Liver (tissue), 9 donors: Measurements from ENCODE around the gene SLCO4A1. TPM values are rescaled to one million over a fixed set of nuclear protein-coding genes. Genes with fewer than 3 reads are reported as not detected.

Source experiments
- DNase-seq: peaks from one replicate; pipeline ENCODE4 v3.0.0-alpha.2; 2017; ENCODE audit warnings: low spot score
- H3K27ac ChIP-seq, 2 donors: one replicate each; pipeline ENCODE4 v1.7.0; 2013; ENCODE audit warnings: inconsistent platforms in 2 of 2, low read length in 2 of 2, control low read depth in 1 of 2, low read depth in 1 of 2, mild to moderate bottlenecking in 1 of 2
- H3K27me3 ChIP-seq, 4 donors: one replicate each; pipeline versions ENCODE4 v1.6.1 to v1.7.0; 2013; ENCODE audit warnings: low read length in 3 of 4, inconsistent platforms in 1 of 4, mild to moderate bottlenecking in 1 of 4, moderate library complexity in 1 of 4; ENCODE audit not compliant: control insufficient read depth in 4 of 4, insufficient read depth in 4 of 4
- H3K36me3 ChIP-seq, 4 donors: one replicate each; pipeline versions ENCODE4 v1.6.1 to v1.7.0; 2013; ENCODE audit warnings: low read length in 3 of 4, mild to moderate bottlenecking in 3 of 4, low read depth in 1 of 4, moderate library complexity in 1 of 4; ENCODE audit not compliant: control insufficient read depth in 4 of 4, insufficient read depth in 3 of 4
- H3K4me1 ChIP-seq, 4 donors: one replicate each; pipeline versions ENCODE4 v1.6.1 to v1.7.0; 2013; ENCODE audit warnings: low read length in 3 of 4, mild to moderate bottlenecking in 3 of 4, moderate library complexity in 1 of 4; ENCODE audit not compliant: control insufficient read depth in 4 of 4, insufficient read depth in 4 of 4
- H3K4me3 ChIP-seq, 3 donors: one replicate each; pipeline versions ENCODE4 v1.6.1 to v1.7.0; 2013; ENCODE audit warnings: low read length in 3 of 3, control low read depth in 1 of 3, low read depth in 1 of 3, mild to moderate bottlenecking in 1 of 3
- H3K9ac ChIP-seq, 2 donors: one replicate each; pipeline ENCODE4 v1.7.0; 2013; ENCODE audit warnings: low read length in 2 of 2, mild to moderate bottlenecking in 2 of 2, moderate library complexity in 2 of 2, control low read depth in 1 of 2, low read depth in 1 of 2
- H3K9me3 ChIP-seq, 4 donors: one replicate each; pipeline versions ENCODE4 v1.6.1 to v1.7.0; 2013; ENCODE audit warnings: low read length in 3 of 4; ENCODE audit not compliant: control insufficient read depth in 4 of 4
- EGR1 ChIP-seq, 2 donors: IDR thresholded peaks; 2 replicates each; pipeline ENCODE4 v1.6.1; 2016 to 2018; ENCODE audit warnings: antibody characterized with exemption in 2 of 2, low read depth in 2 of 2
- FOXA1 ChIP-seq: IDR thresholded peaks from 2 replicates; pipeline ENCODE4 v1.6.1; 2016; ENCODE audit warnings: antibody characterized with exemption
- FOXA2 ChIP-seq: IDR thresholded peaks from 2 replicates; pipeline ENCODE4 v1.6.1; 2016; ENCODE audit warnings: antibody characterized with exemption
- GABPA ChIP-seq, 2 donors: IDR thresholded peaks in 1 of 2; conservative IDR thresholded peaks in 1 of 2; 2 replicates each; pipeline ENCODE4 v1.6.1; 2016; ENCODE audit warnings: antibody characterized with exemption in 2 of 2, mild to moderate bottlenecking in 1 of 2, moderate library complexity in 1 of 2
- HNF4A ChIP-seq, 2 donors: conservative IDR thresholded peaks; 2 replicates each; pipeline ENCODE4 v1.6.1; 2016; ENCODE audit warnings: antibody characterized with exemption in 2 of 2, mild to moderate bottlenecking in 2 of 2
- HNF4G ChIP-seq: IDR thresholded peaks from 2 replicates; pipeline ENCODE4 v1.6.1; 2016; ENCODE audit warnings: antibody characterized with exemption
- JUND ChIP-seq, 2 donors: IDR thresholded peaks; 2 replicates each; pipeline ENCODE4 v1.6.1; 2016; ENCODE audit warnings: antibody characterized with exemption in 2 of 2
- MAX ChIP-seq: IDR thresholded peaks from 2 replicates; pipeline ENCODE4 v1.6.1; 2016; ENCODE audit warnings: antibody characterized with exemption
- NR2F2 ChIP-seq: IDR thresholded peaks from 2 replicates; pipeline ENCODE4 v1.6.1; 2016; ENCODE audit warnings: antibody characterized with exemption
- RAD21 ChIP-seq, 2 donors: IDR thresholded peaks; 2 replicates each; pipeline ENCODE4 v1.6.1; 2016; ENCODE audit warnings: antibody characterized with exemption in 2 of 2, mild to moderate bottlenecking in 2 of 2
- RXRA ChIP-seq, 2 donors: IDR thresholded peaks; 2 replicates each; pipeline ENCODE4 v1.6.1; 2017 to 2018; ENCODE audit warnings: antibody characterized with exemption in 2 of 2, mild to moderate bottlenecking in 1 of 2
- SP1 ChIP-seq: IDR thresholded peaks from 2 replicates; pipeline ENCODE4 v1.6.1; 2018; ENCODE audit warnings: antibody characterized with exemption, mild to moderate bottlenecking
- TAF1 ChIP-seq: conservative IDR thresholded peaks from 2 replicates; pipeline ENCODE4 v1.6.1; 2016; ENCODE audit warnings: antibody characterized with exemption, mild to moderate bottlenecking
- YY1 ChIP-seq: IDR thresholded peaks from 2 replicates; pipeline ENCODE4 v1.6.1; 2016; ENCODE audit warnings: antibody characterized with exemption, mild to moderate bottlenecking
- WGBS: extraction: QIAGEN DNeasy Blood & Tissue Kit; methylation state at CpG from one replicate; pipeline ENCODE4 v1.1.7; 2013; 5-methylcytosine and 5-hydroxymethylcytosine counted together
- polyA plus RNA-seq, 2 donors: library from polyadenylated mRNA; stranded (reverse) in 1 of 2; unstranded in 1 of 2; fragments of 200-250 nt in 1 of 2; fragments of >200 nt in 1 of 2; fragmentation: Nextera tagmentation in 1 of 2; extraction: Ambion mirVana in 1 of 2; gene quantifications; one replicate each; pipeline versions ENCODE4 v1.2.1 to v1.2.3, GENCODE V29; 2013 to 2015
- total RNA-seq, 2 donors: library from RNA; depleted of rRNA; stranded (reverse); fragments of >200 nt; gene quantifications; one replicate each; pipeline ENCODE4 v1.2.3, GENCODE V29; 2014
- TF ChIP-seq, protein P1 (sequence below): fragments of 150-350 bp; IDR thresholded peaks from 2 replicates; pipeline ENCODE4 v1.5.1; 2017; ENCODE audit warnings: improper control_type of control experiment, low read depth, low read length; ENCODE audit not compliant: missing input control
- TF ChIP-seq, protein P2 (sequence below): IDR thresholded peaks from 2 replicates; pipeline ENCODE4 v1.6.1; 2016; ENCODE audit warnings: antibody characterized with exemption
- TF ChIP-seq, protein P3 (sequence below): IDR thresholded peaks from 2 replicates; pipeline ENCODE4 v1.6.1; 2016; ENCODE audit warnings: antibody characterized with exemption
- TF ChIP-seq, protein P4 (sequence below): IDR thresholded peaks from 2 replicates; pipeline ENCODE4 v1.6.1; 2016; ENCODE audit warnings: antibody characterized with exemption, mild to moderate bottlenecking
- donor health status: healthy.
- donor health status: healthy.
- donor health status: healthy.
- donor health status: healthy.
- donor health status: healthy.

The SLCO4A1 gene
- total and polyA plus RNA-seq, 4 donors = 1.3 to 4.3 (median 2.6) TPM

DNA sequence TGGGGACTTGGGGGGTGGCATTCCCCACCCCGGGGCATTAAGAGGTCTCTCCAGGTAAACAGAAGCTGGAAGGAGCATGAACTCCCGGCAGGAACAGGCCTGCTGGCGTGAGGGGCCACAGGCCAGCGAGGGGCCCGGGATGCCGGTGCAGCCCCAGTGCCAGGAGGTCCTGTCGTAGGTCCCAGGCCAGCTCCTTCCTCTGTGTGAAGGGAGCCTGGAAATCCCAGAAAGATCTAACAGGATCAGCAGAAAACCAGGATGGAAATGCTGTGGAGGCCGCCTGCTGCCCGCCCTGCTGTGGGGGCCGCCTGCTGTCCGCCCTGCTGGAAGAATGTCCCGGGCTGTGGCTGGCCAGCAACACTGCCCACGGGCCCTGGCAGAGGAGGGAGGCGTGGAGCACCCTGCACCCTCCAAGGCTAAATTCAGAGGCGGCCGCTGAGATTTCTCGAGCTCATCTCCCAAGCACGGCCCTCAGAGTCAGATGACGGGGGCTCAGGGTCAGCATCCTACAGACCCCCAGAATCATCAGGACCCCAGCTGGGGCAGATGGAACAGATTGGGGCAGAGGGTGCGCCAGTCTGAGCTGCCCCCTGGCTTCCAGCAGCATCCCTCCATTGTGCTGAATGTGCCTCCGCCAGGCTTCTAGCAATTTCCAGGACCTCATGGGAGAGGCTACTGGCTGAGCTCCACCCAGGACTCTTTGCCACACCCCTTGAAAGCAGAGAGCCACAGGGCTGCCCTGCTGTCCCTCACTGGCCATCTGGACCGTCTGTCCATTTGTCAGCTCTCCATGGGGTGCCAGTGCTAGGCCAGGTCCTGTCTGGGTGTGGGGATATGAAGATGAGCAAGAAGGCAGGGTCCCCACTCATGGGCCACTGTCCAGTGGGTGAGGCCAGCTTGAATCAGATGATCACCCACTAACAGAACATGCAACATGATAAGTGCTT, 32.2 kb upstream of the SLCO4A1 start:
- Histone ChIP-seq H3K27me3 (peaks cover 0 to 4% (median 0%) of the 10 kb centered on the region in 4 donors), H3K27ac (no peak overlapping the region), H3K9ac (no peak overlapping the region), H3K9me3 (no peaks in the 10 kb centered on the region), H3K36me3 (no peaks in the 10 kb centered on the region), H3K4me1 (peaks cover 0 to 4% (median 3%) of the 10 kb centered on the region in 4 donors), H3K4me3 (no peak overlapping the region)
- WGBS = 81% methylated on average over 22 of the region's 22 CpGs
- TF ChIP-seq TAF1 (no peak), GABPA (IDR thresholded peaks at IDR 0.05 in 1 of 2, conservative IDR thresholded peaks at IDR 0.05 in 1 of 2) (no peak), HNF4G (no peak), SP1 (no peak), RXRA (IDR thresholded peaks at IDR 0.05) (no peak), NR2F2 (no peak), MAX (no peak), RAD21 (IDR thresholded peaks at IDR 0.05) (no peak), HNF4A (conservative IDR thresholded peaks at IDR 0.05) (no peak), FOXA1 (no peak), EGR1 (IDR thresholded peaks at IDR 0.05; ENCODE audit: low read depth in 2 of 2) (no peak), JUND (IDR thresholded peaks at IDR 0.05) (no peak), YY1 (no peak), FOXA2 (no peak)
- TF ChIP-seq, protein P1, sequence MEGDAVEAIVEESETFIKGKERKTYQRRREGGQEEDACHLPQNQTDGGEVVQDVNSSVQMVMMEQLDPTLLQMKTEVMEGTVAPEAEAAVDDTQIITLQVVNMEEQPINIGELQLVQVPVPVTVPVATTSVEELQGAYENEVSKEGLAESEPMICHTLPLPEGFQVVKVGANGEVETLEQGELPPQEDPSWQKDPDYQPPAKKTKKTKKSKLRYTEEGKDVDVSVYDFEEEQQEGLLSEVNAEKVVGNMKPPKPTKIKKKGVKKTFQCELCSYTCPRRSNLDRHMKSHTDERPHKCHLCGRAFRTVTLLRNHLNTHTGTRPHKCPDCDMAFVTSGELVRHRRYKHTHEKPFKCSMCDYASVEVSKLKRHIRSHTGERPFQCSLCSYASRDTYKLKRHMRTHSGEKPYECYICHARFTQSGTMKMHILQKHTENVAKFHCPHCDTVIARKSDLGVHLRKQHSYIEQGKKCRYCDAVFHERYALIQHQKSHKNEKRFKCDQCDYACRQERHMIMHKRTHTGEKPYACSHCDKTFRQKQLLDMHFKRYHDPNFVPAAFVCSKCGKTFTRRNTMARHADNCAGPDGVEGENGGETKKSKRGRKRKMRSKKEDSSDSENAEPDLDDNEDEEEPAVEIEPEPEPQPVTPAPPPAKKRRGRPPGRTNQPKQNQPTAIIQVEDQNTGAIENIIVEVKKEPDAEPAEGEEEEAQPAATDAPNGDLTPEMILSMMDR = no peak
- TF ChIP-seq, protein P2, sequence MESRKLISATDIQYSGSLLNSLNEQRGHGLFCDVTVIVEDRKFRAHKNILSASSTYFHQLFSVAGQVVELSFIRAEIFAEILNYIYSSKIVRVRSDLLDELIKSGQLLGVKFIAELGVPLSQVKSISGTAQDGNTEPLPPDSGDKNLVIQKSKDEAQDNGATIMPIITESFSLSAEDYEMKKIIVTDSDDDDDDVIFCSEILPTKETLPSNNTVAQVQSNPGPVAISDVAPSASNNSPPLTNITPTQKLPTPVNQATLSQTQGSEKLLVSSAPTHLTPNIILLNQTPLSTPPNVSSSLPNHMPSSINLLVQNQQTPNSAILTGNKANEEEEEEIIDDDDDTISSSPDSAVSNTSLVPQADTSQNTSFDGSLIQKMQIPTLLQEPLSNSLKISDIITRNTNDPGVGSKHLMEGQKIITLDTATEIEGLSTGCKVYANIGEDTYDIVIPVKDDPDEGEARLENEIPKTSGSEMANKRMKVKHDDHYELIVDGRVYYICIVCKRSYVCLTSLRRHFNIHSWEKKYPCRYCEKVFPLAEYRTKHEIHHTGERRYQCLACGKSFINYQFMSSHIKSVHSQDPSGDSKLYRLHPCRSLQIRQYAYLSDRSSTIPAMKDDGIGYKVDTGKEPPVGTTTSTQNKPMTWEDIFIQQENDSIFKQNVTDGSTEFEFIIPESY = no peak
- TF ChIP-seq, protein P3, sequence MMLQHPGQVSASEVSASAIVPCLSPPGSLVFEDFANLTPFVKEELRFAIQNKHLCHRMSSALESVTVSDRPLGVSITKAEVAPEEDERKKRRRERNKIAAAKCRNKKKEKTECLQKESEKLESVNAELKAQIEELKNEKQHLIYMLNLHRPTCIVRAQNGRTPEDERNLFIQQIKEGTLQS = no peak
- TF ChIP-seq, protein P4, sequence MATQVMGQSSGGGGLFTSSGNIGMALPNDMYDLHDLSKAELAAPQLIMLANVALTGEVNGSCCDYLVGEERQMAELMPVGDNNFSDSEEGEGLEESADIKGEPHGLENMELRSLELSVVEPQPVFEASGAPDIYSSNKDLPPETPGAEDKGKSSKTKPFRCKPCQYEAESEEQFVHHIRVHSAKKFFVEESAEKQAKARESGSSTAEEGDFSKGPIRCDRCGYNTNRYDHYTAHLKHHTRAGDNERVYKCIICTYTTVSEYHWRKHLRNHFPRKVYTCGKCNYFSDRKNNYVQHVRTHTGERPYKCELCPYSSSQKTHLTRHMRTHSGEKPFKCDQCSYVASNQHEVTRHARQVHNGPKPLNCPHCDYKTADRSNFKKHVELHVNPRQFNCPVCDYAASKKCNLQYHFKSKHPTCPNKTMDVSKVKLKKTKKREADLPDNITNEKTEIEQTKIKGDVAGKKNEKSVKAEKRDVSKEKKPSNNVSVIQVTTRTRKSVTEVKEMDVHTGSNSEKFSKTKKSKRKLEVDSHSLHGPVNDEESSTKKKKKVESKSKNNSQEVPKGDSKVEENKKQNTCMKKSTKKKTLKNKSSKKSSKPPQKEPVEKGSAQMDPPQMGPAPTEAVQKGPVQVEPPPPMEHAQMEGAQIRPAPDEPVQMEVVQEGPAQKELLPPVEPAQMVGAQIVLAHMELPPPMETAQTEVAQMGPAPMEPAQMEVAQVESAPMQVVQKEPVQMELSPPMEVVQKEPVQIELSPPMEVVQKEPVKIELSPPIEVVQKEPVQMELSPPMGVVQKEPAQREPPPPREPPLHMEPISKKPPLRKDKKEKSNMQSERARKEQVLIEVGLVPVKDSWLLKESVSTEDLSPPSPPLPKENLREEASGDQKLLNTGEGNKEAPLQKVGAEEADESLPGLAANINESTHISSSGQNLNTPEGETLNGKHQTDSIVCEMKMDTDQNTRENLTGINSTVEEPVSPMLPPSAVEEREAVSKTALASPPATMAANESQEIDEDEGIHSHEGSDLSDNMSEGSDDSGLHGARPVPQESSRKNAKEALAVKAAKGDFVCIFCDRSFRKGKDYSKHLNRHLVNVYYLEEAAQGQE = no peak
- no peak for DNase-seq
